ENCODE data around the gene RAB32. TPM values are rescaled to one million over a fixed set of nuclear protein-coding genes. Genes with fewer than 3 reads are reported as not detected.
"Not testable (repeated sequence)": the region's sequence is repeated elsewhere in the genome, so short reads cannot be mapped to it uniquely, and the experiment has no call there.

Gene RAB32
- total RNA-seq, 1 experiment from 2014 or later: 73.6 TPM

- POLR2A ChIA-PET: interaction anchor here (0.7 kb wide), 1 partner anchor 15 kb away, joined by 3 read pairs; no protein-coding TSS in a partner anchor
- H3K27me3 Mint-ChIP-seq (ENCODE audit: insufficient read depth, unreplicated experiment): no peaks in the 10 kb centered on the region
- no peak overlapping the region for H3K4me3 Mint-ChIP-seq (ENCODE audit: unreplicated experiment)
- no TSS peak for BruUV-seq (replicated peaks)
- H3K27ac Mint-ChIP-seq (ENCODE audit: low read depth, unreplicated experiment): no peak overlapping the region
- no peaks in the 10 kb centered on the region for H3K36me3 Mint-ChIP-seq (ENCODE audit: insufficient read depth, unreplicated experiment)
- H3K4me1 Mint-ChIP-seq (ENCODE audit: insufficient read depth, unreplicated experiment): no peaks in the 10 kb centered on the region
- intact Hi-C loops (cut with micrococcal nuclease): no loop called here
- CTCF ChIA-PET: no interaction called here
- no peaks in the 10 kb centered on the region for H3K9me3 Mint-ChIP-seq (ENCODE audit: unreplicated experiment)
- TF ChIP-seq, protein P1, sequence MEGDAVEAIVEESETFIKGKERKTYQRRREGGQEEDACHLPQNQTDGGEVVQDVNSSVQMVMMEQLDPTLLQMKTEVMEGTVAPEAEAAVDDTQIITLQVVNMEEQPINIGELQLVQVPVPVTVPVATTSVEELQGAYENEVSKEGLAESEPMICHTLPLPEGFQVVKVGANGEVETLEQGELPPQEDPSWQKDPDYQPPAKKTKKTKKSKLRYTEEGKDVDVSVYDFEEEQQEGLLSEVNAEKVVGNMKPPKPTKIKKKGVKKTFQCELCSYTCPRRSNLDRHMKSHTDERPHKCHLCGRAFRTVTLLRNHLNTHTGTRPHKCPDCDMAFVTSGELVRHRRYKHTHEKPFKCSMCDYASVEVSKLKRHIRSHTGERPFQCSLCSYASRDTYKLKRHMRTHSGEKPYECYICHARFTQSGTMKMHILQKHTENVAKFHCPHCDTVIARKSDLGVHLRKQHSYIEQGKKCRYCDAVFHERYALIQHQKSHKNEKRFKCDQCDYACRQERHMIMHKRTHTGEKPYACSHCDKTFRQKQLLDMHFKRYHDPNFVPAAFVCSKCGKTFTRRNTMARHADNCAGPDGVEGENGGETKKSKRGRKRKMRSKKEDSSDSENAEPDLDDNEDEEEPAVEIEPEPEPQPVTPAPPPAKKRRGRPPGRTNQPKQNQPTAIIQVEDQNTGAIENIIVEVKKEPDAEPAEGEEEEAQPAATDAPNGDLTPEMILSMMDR (IDR thresholded peaks at IDR 0.05; ENCODE audit: unreplicated experiment): no peak
- no peak for DNase-seq (ENCODE audit: unreplicated experiment)
Measured at GRCh38 chr6:146560607-146561006, 17.0 kb downstream of the RAB32 start.

DNA sequence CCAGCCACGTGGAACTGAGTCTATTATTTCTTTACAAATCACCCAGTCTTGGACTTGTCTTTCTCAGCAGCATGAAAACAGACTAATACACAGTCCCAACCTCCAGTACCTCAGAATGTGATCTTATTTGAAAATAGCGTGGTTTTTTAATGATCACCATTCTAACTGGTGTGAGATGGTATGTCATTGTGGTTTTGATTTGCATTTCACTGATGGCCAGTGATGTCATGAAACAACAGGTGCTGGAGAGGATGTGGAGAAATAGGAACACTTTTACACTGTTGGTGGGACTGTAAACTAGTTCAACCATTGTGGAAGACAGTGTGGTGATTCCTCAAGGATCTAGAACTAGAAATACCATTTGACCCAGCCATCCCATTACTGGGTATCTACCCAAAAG, 23.0 kb downstream of the RAB32 start:
- intact Hi-C loops (cut with micrococcal nuclease); H3K4me1 Mint-ChIP-seq (ENCODE audit: insufficient read depth, unreplicated experiment); CTCF ChIA-PET; POLR2A ChIA-PET; BruUV-seq (replicated peaks); H3K27ac Mint-ChIP-seq (ENCODE audit: low read depth, unreplicated experiment); H3K9me3 Mint-ChIP-seq (ENCODE audit: unreplicated experiment); DNase-seq (ENCODE audit: unreplicated experiment); H3K27me3 Mint-ChIP-seq (ENCODE audit: insufficient read depth, unreplicated experiment); H3K36me3 Mint-ChIP-seq (ENCODE audit: insufficient read depth, unreplicated experiment); H3K4me3 Mint-ChIP-seq (ENCODE audit: unreplicated experiment): not testable (repeated sequence)

DNA sequence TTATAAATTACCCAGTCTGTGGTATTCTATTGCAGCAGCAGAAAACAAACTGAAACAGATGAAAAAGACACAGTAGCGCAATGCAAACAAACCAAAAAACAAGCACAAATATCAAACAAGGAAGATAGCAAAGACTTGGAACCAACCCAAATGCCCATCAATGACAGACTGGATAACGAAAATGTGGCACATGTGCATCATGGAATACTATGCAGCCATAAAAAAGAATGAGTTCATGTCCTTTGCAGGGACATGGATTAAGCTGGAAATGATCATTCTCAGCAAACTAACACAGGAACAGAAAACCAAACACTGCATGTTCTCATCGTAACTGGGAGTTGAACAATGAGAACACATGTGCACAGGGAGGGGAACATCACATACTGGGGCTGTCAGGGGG, 25.0 kb downstream of the RAB32 start:
- H3K27me3 Mint-ChIP-seq (ENCODE audit: insufficient read depth, unreplicated experiment); H3K36me3 Mint-ChIP-seq (ENCODE audit: insufficient read depth, unreplicated experiment); H3K4me3 Mint-ChIP-seq (ENCODE audit: unreplicated experiment); H3K9me3 Mint-ChIP-seq (ENCODE audit: unreplicated experiment); H3K4me1 Mint-ChIP-seq (ENCODE audit: insufficient read depth, unreplicated experiment); CTCF ChIA-PET; BruUV-seq (replicated peaks); H3K27ac Mint-ChIP-seq (ENCODE audit: low read depth, unreplicated experiment); POLR2A ChIA-PET; intact Hi-C loops (cut with micrococcal nuclease); DNase-seq (ENCODE audit: unreplicated experiment): not testable (repeated sequence)

- TF ChIP-seq, protein P1 (IDR thresholded peaks at IDR 0.05; ENCODE audit: unreplicated experiment): no peak
- no peaks in the 10 kb centered on the region for H3K36me3 Mint-ChIP-seq (ENCODE audit: insufficient read depth, unreplicated experiment)
- no peak overlapping the region for H3K4me3 Mint-ChIP-seq (ENCODE audit: unreplicated experiment)
- POLR2A ChIA-PET: no interaction called here
- H3K9me3 Mint-ChIP-seq (ENCODE audit: unreplicated experiment): no peaks in the 10 kb centered on the region
- no peak overlapping the region for H3K27ac Mint-ChIP-seq (ENCODE audit: low read depth, unreplicated experiment)
- no peak for DNase-seq (ENCODE audit: unreplicated experiment)
- no peaks in the 10 kb centered on the region for H3K27me3 Mint-ChIP-seq (ENCODE audit: insufficient read depth, unreplicated experiment)
- intact Hi-C loops (cut with micrococcal nuclease): no loop called here
- no peaks in the 10 kb centered on the region for H3K4me1 Mint-ChIP-seq (ENCODE audit: insufficient read depth, unreplicated experiment)
- no TSS peak for BruUV-seq (replicated peaks)
- CTCF ChIA-PET: no interaction called here
Measured at GRCh38 chr6:146574211-146574610, 30.6 kb downstream of the RAB32 start.

GRCh38 chr6:146578054-146578453, 34.4 kb downstream of the RAB32 start:
- no TSS peak for BruUV-seq (replicated peaks)
- TF ChIP-seq, protein P1 (IDR thresholded peaks at IDR 0.05; ENCODE audit: unreplicated experiment): no peak
- intact Hi-C loops (cut with micrococcal nuclease): no loop called here
- Mint-ChIP-seq H3K9me3 (ENCODE audit: unreplicated experiment) (no peaks in the 10 kb centered on the region), H3K4me3 (ENCODE audit: unreplicated experiment) (no peak overlapping the region), H3K4me1 (ENCODE audit: insufficient read depth, unreplicated experiment) (no peaks in the 10 kb centered on the region), H3K27me3 (ENCODE audit: insufficient read depth, unreplicated experiment) (no peaks in the 10 kb centered on the region), H3K27ac (ENCODE audit: low read depth, unreplicated experiment) (no peak overlapping the region), H3K36me3 (ENCODE audit: insufficient read depth, unreplicated experiment) (no peaks in the 10 kb centered on the region)
- no peak for DNase-seq (ENCODE audit: unreplicated experiment)
- CTCF ChIA-PET: no interaction called here
- POLR2A ChIA-PET: no interaction called here

Measured in MCF 10A (cell line).